Lower leg skin (tissue), 4 donors: Measurements from ENCODE around the gene FRMD7. TPM values are rescaled to one million over a fixed set of nuclear protein-coding genes. Genes with fewer than 3 reads are reported as not detected.
"Not testable (repeated sequence)": the region's sequence is repeated elsewhere in the genome, so short reads cannot be mapped to it uniquely, and the experiment has no call there.

Source experiments
- DNase-seq, 2 donors: peaks; one replicate each; pipeline ENCODE4 v3.0.0-alpha.2; 2019; ENCODE audit warnings: low spot score in 2 of 2
- H3K4me3 ChIP-seq: fragments of 200-600 bp; sonication (generic); 2 replicates; pipeline ENCODE4 v1.5.1; 2017; ENCODE audit warnings: mild to moderate bottlenecking, low read depth; ENCODE audit not compliant: poor library complexity, severe bottlenecking
- CTCF ChIP-seq, 3 donors: fragments of 450-650 bp; IDR thresholded peaks; one replicate each; pipeline ENCODE4 v1.5.1; 2016; ENCODE audit warnings: antibody characterized with exemption in 3 of 3, mild to moderate bottlenecking in 3 of 3, moderate library complexity in 2 of 3
- POLR2A ChIP-seq, 2 donors: fragments of 450-650 bp; IDR thresholded peaks; one replicate each; pipeline ENCODE4 v1.6.1; 2016 to 2017; ENCODE audit warnings: antibody characterized with exemption in 2 of 2, mild to moderate bottlenecking in 1 of 2, moderate library complexity in 1 of 2
- WGBS, 2 donors: methylation state at CpG; one replicate each; pipeline ENCODE4 v1.1.5; 2018; 5-methylcytosine and 5-hydroxymethylcytosine counted together
- intact Hi-C: fragments of 100-400 bp; cut with DNase I; formaldehyde crosslinking; loops from one replicate; pipeline ENCODE4 v1.15.0; 2023; ENCODE audit warnings: low total_unique reads
- total RNA-seq, 4 donors: library from RNA; depleted of rRNA; stranded (reverse); fragments of >200 nt; gene quantifications; one replicate each; pipeline ENCODE4 v1.1.0, GENCODE V29; 2016

The FRMD7 gene
- total RNA-seq, 4 donors from 2014 or later: 0.13 to 0.88 TPM; not detected in 2

- intact Hi-C loops: no loop called here
- H3K4me3 ChIP-seq: no peak overlapping the region
- TF ChIP-seq POLR2A (IDR thresholded peaks at IDR 0.05): no peak
- no peak for TF ChIP-seq CTCF (IDR thresholded peaks at IDR 0.05)
- no peak for DNase-seq
Observed at GRCh38 chrX:132165005-132165404, 37.2 kb upstream of the FRMD7 start.

DNA sequence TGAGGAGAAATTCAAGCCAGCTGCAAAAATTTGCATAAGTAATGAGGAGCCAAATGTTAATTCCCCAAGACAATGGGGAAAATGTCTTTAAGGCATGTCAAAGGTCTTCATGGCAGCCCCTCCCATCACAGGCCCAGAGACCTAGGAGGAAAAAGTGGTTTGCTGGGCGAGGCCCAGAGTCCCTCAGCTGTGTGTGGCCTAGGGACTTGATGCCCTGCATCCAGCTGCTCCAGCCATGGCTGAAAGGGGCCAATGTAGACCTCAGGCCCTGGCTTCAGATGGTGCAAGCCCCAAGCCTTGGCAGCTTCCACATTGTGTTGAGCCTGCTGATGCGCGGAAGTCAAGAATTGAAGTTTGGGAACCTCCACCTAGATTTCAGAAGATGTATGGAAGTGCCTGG is 35.3 kb upstream of the FRMD7 start:
- 88 to 100% methylated on average over 1 to 3 of the region's 3 CpGs for WGBS, 2 donors
- intact Hi-C loops, H3K4me3 ChIP-seq, DNase-seq: not testable (repeated sequence)

GRCh38 chrX:132153166-132153565 is 25.3 kb upstream of the FRMD7 start:
- no peak overlapping the region for H3K4me3 ChIP-seq
- WGBS, 2 donors: 61 to 79% methylated on average over 4 of the region's 4 CpGs
- no peak for DNase-seq
- no peak for TF ChIP-seq POLR2A (IDR thresholded peaks at IDR 0.05)
- no peak for TF ChIP-seq CTCF (IDR thresholded peaks at IDR 0.05)
- intact Hi-C loops: no loop called here

GRCh38 chrX:132146456-132146855 is 18.6 kb upstream of the FRMD7 start:
- WGBS, 2 donors: 20 to 30% methylated on average over 1 of the region's 1 CpG
- DNase-seq: no peak
- intact Hi-C loops: no loop called here

DNA sequence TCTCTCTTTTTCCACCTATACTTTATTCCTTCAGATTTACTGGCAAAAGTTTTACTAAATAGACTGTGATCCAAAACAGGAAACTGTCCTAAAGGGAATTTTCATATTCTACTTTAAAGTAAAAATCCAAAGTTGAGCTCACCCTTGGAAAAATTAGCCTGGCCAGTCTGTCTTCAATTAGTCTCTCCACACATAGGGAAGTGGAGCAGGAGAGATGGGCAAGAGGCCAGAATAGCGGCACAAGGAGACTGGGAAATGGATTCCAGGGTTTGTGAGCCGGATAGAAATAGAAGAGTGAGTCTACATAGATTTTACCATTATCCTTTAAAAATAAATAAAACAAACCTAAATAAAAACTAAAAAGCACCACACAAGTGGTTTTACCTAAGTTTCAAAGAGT is 16.2 kb upstream of the FRMD7 start:
- no peak overlapping the region for H3K4me3 ChIP-seq
- intact Hi-C loops: no loop called here
- 24 to 64% methylated on average over 2 of the region's 2 CpGs for WGBS, 2 donors
- DNase-seq: no peak
- TF ChIP-seq CTCF (IDR thresholded peaks at IDR 0.05) (no peak), POLR2A (IDR thresholded peaks at IDR 0.05) (no peak)

More at GRCh38 chrX:132146456-132146855, 18.6 kb upstream of the FRMD7 start:
- TF ChIP-seq CTCF (IDR thresholded peaks at IDR 0.05): no peak
- no peak for TF ChIP-seq POLR2A (IDR thresholded peaks at IDR 0.05)
- H3K4me3 ChIP-seq: no peak overlapping the region

GRCh38 chrX:132125906-132126305 is 1.9 kb downstream of the FRMD7 start:
- intact Hi-C loops: no loop called here
- DNase-seq: no peak
- no peak overlapping the region for H3K4me3 ChIP-seq
- no peak for TF ChIP-seq CTCF (IDR thresholded peaks at IDR 0.05)
- TF ChIP-seq POLR2A (IDR thresholded peaks at IDR 0.05): no peak
